ENCODE data around the gene PRKCZ. TPM values are rescaled to one million over a fixed set of nuclear protein-coding genes. Genes with fewer than 3 reads are reported as not detected.

PRKCZ gene
- total and polyA plus RNA-seq, 2 of the 4 experiments (the other 2 are of a cell fraction), result 2.0 to 3.5 TPM

- Histone ChIP-seq H2BK5ac (ENCODE audit: low read depth, low read length, poor library complexity, severe bottlenecking) (no peak overlapping the region), H4K20me1 (ENCODE audit: insufficient read depth, low read length) (no peaks in the 10 kb centered on the region), H2BK120ac (ENCODE audit: low read depth, low read length) (no peak overlapping the region), H3K79me1 (ENCODE audit: low read depth in 1 of 2, low read length in 2 of 2) (no peaks in the 10 kb centered on the region), H3K4ac (ENCODE audit: low read depth, low read length) (no peak overlapping the region), H3K36me3 (ENCODE audit: control insufficient read depth, insufficient read depth, low read length) (no peaks in the 10 kb centered on the region), H3K27ac (ENCODE audit: insufficient read depth, low read length) (no peak overlapping the region), H3K56ac (ENCODE audit: extremely low read depth, insufficient read depth, low read length) (no peak overlapping the region), H4K5ac (ENCODE audit: low read depth, low read length) (no peak overlapping the region), H3K23ac (ENCODE audit: low read depth, low read length) (no peak overlapping the region), H3K4me2 (ENCODE audit: low read depth, low read length) (no peak overlapping the region), H3K4me3 (ENCODE audit: insufficient read depth, low read depth, low read length) (no peak overlapping the region), H3K9me1 (ENCODE audit: insufficient read depth, low read length) (peaks cover 4% of the 10 kb centered on the region; the same call in 1 of the 2 replicates), H2BK20ac (ENCODE audit: low read depth, low read length) (no peak overlapping the region), H4K8ac (ENCODE audit: low read depth in 2 of 2, low read length in 2 of 2) (no peak overlapping the region), H3K27me3 (ENCODE audit: control insufficient read depth, insufficient read depth, low read length) (peaks cover 2% of the 10 kb centered on the region; the same call in 1 of the 2 replicates), H2AK9ac (replicated peaks; ENCODE audit: low read depth, low read length, poor library complexity) (no peak overlapping the region), H2AK5ac (ENCODE audit: low read depth, low read length) (no peak overlapping the region), H4K91ac (ENCODE audit: insufficient read depth, low read depth, low read length) (no peak overlapping the region), H2BK15ac (ENCODE audit: low read depth, low read length) (no peak overlapping the region), H3K14ac (replicated peaks; ENCODE audit: low read depth, low read length) (no peak overlapping the region), H2AFZ (replicated peaks; ENCODE audit: low read length, poor library complexity) (no peak overlapping the region), H3K18ac (ENCODE audit: low read depth, low read length) (no peak overlapping the region), H3K4me1 (ENCODE audit: control insufficient read depth, insufficient read depth, low read length) (peaks cover 6% of the 10 kb centered on the region), H3K9me3 (ENCODE audit: control insufficient read depth, insufficient read depth, low read length) (no peaks in the 10 kb centered on the region), H3K9ac (ENCODE audit: low read depth, low read length) (no peak overlapping the region)
- no TSS peak for BruUV-seq (replicated peaks)
- TF ChIP-seq CTCF (conservative IDR thresholded peaks at IDR 0.05; ENCODE audit: low read depth, low read length), result no peak
- no peak for TF ChIP-seq MAFK (IDR thresholded peaks at IDR 0.05; ENCODE audit: low read depth, low read length)
- no peak for TF ChIP-seq RFX5 (IDR thresholded peaks at IDR 0.05; ENCODE audit: low read depth, low read length)
- TF ChIP-seq MXI1 (IDR thresholded peaks at IDR 0.05; ENCODE audit: borderline replicate concordance, low read depth, low read length), result no peak
- no peak for TF ChIP-seq RCOR1 (IDR thresholded peaks at IDR 0.05; ENCODE audit: insufficient replicate concordance, low read length)
- TF ChIP-seq FOS (IDR thresholded peaks at IDR 0.05; ENCODE audit: low read depth, low read length), result no peak
- TF ChIP-seq CHD1 (IDR thresholded peaks at IDR 0.05; ENCODE audit: low read depth, low read length), result no peak
- TF ChIP-seq NFE2L2 (IDR thresholded peaks at IDR 0.05; ENCODE audit: low read depth, low read length), result no peak
- TF ChIP-seq, protein P1, sequence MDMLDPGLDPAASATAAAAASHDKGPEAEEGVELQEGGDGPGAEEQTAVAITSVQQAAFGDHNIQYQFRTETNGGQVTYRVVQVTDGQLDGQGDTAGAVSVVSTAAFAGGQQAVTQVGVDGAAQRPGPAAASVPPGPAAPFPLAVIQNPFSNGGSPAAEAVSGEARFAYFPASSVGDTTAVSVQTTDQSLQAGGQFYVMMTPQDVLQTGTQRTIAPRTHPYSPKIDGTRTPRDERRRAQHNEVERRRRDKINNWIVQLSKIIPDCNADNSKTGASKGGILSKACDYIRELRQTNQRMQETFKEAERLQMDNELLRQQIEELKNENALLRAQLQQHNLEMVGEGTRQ (IDR thresholded peaks at IDR 0.05; ENCODE audit: low read depth, low read length), result no peak
- no peak for TF ChIP-seq BHLHE40 (IDR thresholded peaks at IDR 0.05; ENCODE audit: low read depth, low read length)
- TF ChIP-seq RAD21 (IDR thresholded peaks at IDR 0.05; ENCODE audit: low read length), result no peak
- no peak for TF ChIP-seq SMC3 (IDR thresholded peaks at IDR 0.05; ENCODE audit: low read depth, low read length)
- TF ChIP-seq POLR2A (IDR thresholded peaks at IDR 0.05; ENCODE audit: low read depth, low read length), result no peak
- TF ChIP-seq, protein P2, sequence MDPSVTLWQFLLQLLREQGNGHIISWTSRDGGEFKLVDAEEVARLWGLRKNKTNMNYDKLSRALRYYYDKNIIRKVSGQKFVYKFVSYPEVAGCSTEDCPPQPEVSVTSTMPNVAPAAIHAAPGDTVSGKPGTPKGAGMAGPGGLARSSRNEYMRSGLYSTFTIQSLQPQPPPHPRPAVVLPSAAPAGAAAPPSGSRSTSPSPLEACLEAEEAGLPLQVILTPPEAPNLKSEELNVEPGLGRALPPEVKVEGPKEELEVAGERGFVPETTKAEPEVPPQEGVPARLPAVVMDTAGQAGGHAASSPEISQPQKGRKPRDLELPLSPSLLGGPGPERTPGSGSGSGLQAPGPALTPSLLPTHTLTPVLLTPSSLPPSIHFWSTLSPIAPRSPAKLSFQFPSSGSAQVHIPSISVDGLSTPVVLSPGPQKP (IDR thresholded peaks at IDR 0.05; ENCODE audit: borderline replicate concordance, low read depth, low read length), result no peak
- no peak for TF ChIP-seq MAZ (IDR thresholded peaks at IDR 0.05; ENCODE audit: borderline replicate concordance, low read depth, low read length)
- TF ChIP-seq CEBPB (IDR thresholded peaks at IDR 0.05; ENCODE audit: low read depth, low read length), result no peak
- ATAC-seq (ENCODE audit: low read depth), result no peak
- dilution Hi-C loops (cut with HindIII; ENCODE audit: low sequenced_read_pairs, unreplicated experiment) (no loop called here), in situ Hi-C loops (cut with MboI; ENCODE audit: low sequenced_read_pairs) (no loop called here), intact Hi-C loops (cut with micrococcal nuclease) (loop anchor here (5.0 kb wide), 1 partner anchor 82 kb away; no protein-coding TSS in a partner anchor)
- CTCF ChIA-PET, result interaction anchor here (1.0 to 1.1 kb wide), 2 partner anchors 45 to 84 kb away, joined by 3 to 4 read pairs; no protein-coding TSS in a partner anchor
- 82% methylated on average over 10 of the region's 22 CpGs; no CpG with 5 or more reads in 1 of the 2 experiments for WGBS, 2 experiments (ENCODE audit: extremely low coverage in 2 of 2, insufficient read length in 1 of 2)
- POLR2A ChIA-PET (ENCODE audit: unreplicated experiment), result no interaction called here
- DNase-seq, result no peak
These were observed 40.1 kb downstream of the PRKCZ start for GRCh38 chr1:2090216-2090890.
